GM23338 (cell line): ENCODE measurements around the gene TENM4. TPM values are rescaled to one million over a fixed set of nuclear protein-coding genes. Genes with fewer than 3 reads are reported as not detected.

ENCODE experiments used
- ATAC-seq: fragments of 200-7000 bp; cut with Tn5 transposase; 3 replicates; pipeline ENCODE4 v1.9.1; 2020
- DNase-seq: peaks from one replicate; pipeline ENCODE4 v3.0.0-alpha.2; 2015; ENCODE audit warnings: low spot score
- H2AFZ ChIP-seq: fragments of 200-600 bp; sonication (generic); 2 replicates; pipeline ENCODE4 v1.8.0; 2016; ENCODE audit warnings: antibody characterized with exemption, mild to moderate bottlenecking, moderate library complexity
- H3F3A ChIP-seq: fragments of 200-600 bp; sonication (generic); replicated peaks from 2 replicates; pipeline ENCODE4 v1.8.0; 2017; ENCODE audit warnings: antibody characterized with exemption, mixed run types, low read depth
- H3K27ac ChIP-seq: fragments of 200-600 bp; sonication (generic); 2 replicates; pipeline ENCODE4 v1.6.1; 2016; ENCODE audit warnings: low read depth
- H3K27me3 ChIP-seq: fragments of 200-600 bp; sonication (generic); 2 replicates; pipeline ENCODE4 v1.8.0; 2016; ENCODE audit warnings: mild to moderate bottlenecking, mixed run types, moderate library complexity; ENCODE audit not compliant: insufficient read depth
- H3K36me3 ChIP-seq: fragments of 200-600 bp; sonication (generic); 2 replicates; pipeline ENCODE4 v1.8.0; 2016; ENCODE audit warnings: mild to moderate bottlenecking; ENCODE audit not compliant: insufficient read depth
- H3K4me1 ChIP-seq: fragments of 200-600 bp; sonication (generic); 2 replicates; pipeline ENCODE4 v1.8.0; 2016; ENCODE audit warnings: mild to moderate bottlenecking, moderate library complexity; ENCODE audit not compliant: insufficient read depth
- H3K4me2 ChIP-seq: fragments of 200-600 bp; sonication (generic); 2 replicates; pipeline ENCODE4 v1.7.1; 2017; ENCODE audit warnings: mixed run types
- H3K4me3 ChIP-seq: fragments of 200-600 bp; sonication (generic); 2 replicates; pipeline ENCODE4 v1.6.1; 2016; ENCODE audit warnings: mixed run types
- H3K79me2 ChIP-seq: fragments of 200-600 bp; sonication (generic); replicated peaks from 2 replicates; pipeline ENCODE4 v1.8.0; 2017; ENCODE audit warnings: mild to moderate bottlenecking; ENCODE audit not compliant: insufficient read depth
- H3K9me2 ChIP-seq: fragments of 200-600 bp; sonication (generic); 2 replicates; pipeline ENCODE4 v1.8.0; 2017; ENCODE audit not compliant: insufficient read depth
- H4K20me1 ChIP-seq: fragments of 200-600 bp; sonication (generic); replicated peaks from 2 replicates; pipeline ENCODE4 v1.8.0; 2017; ENCODE audit warnings: mild to moderate bottlenecking; ENCODE audit not compliant: insufficient read depth
- H3K27ac Mint-ChIP-seq: 2 replicates; pipeline ENCODE4 v1.8.0; 2020; ENCODE audit warnings: inconsistent platforms, mild to moderate bottlenecking, moderate library complexity, mixed read lengths
- H3K27me3 Mint-ChIP-seq: 3 replicates; pipeline ENCODE4 v1.8.0; 2022; ENCODE audit warnings: low read depth, mild to moderate bottlenecking, moderate library complexity, mixed read lengths, inconsistent platforms; ENCODE audit not compliant: insufficient read depth, poor library complexity
- H3K36me3 Mint-ChIP-seq: 3 replicates; pipeline ENCODE4 v1.8.0; 2021; ENCODE audit warnings: low read depth, mild to moderate bottlenecking, inconsistent platforms, moderate library complexity, mixed read lengths
- H3K4me1 Mint-ChIP-seq: 3 replicates; pipeline ENCODE4 v1.8.0; 2020; ENCODE audit warnings: mild to moderate bottlenecking, inconsistent platforms, mixed read lengths
- H3K4me3 Mint-ChIP-seq: 3 replicates; pipeline ENCODE4 v1.8.0; 2021; ENCODE audit warnings: moderate library complexity, mild to moderate bottlenecking, inconsistent platforms, mixed read lengths
- H3K9me3 Mint-ChIP-seq: 3 replicates; pipeline ENCODE4 v1.8.0; 2020; ENCODE audit warnings: moderate library complexity, mild to moderate bottlenecking, inconsistent platforms, mixed read lengths
- CREB1 ChIP-seq: fragments of 250-450 bp; sonication (Bioruptor Pico); IDR thresholded peaks from 2 replicates; pipeline ENCODE4 v1.5.0; 2020; ENCODE audit warnings: low read depth, mild to moderate bottlenecking, moderate library complexity
- CTCF ChIP-seq, 2 experiments: fragments of 200-600 bp in 1 of 2; sonication (generic) in 1 of 2; conservative IDR thresholded peaks; 2 replicates each; pipeline versions ENCODE4 v1.5.1 to v1.6.1; 2016 to 2017; ENCODE audit warnings: antibody characterized with exemption in 2 of 2, low read depth in 2 of 2, mild to moderate bottlenecking in 2 of 2, moderate library complexity in 1 of 2
- ETS1 ChIP-seq: IDR thresholded peaks from 2 replicates; pipeline ENCODE4 v1.6.1; 2016; ENCODE audit warnings: antibody characterized with exemption
- EZH2phosphoT487 ChIP-seq: fragments of 200-600 bp; sonication (generic); IDR thresholded peaks from one replicate; pipeline ENCODE4 v1.8.1; 2018; ENCODE audit warnings: antibody characterized with exemption; ENCODE audit not compliant: unreplicated experiment
- JUNB ChIP-seq: IDR thresholded peaks from one replicate; pipeline ENCODE4 v1.6.1; 2016; ENCODE audit warnings: antibody characterized with exemption; ENCODE audit not compliant: unreplicated experiment
- NANOG ChIP-seq: IDR thresholded peaks from 2 replicates; pipeline ENCODE4 v1.6.1; 2016; ENCODE audit warnings: antibody characterized with exemption, borderline replicate concordance
- POLR2AphosphoS5 ChIP-seq: IDR thresholded peaks from 2 replicates; pipeline ENCODE4 v1.6.1; 2016; ENCODE audit warnings: antibody characterized with exemption, low read depth
- STAT1 ChIP-seq: IDR thresholded peaks from one replicate; pipeline ENCODE4 v1.6.1; 2016; ENCODE audit warnings: antibody characterized with exemption; ENCODE audit not compliant: unreplicated experiment
- ZNF331 ChIP-seq: fragments of 250-450 bp; sonication (Bioruptor Pico); IDR thresholded peaks from 2 replicates; pipeline ENCODE4 v1.5.0; 2020; ENCODE audit warnings: low read depth, mild to moderate bottlenecking, moderate library complexity
- polyA plus RNA-seq: library from polyadenylated mRNA; unstranded; fragments of >200 nt; fragmentation: Nextera tagmentation; extraction: Ambion mirVana; gene quantifications from 2 replicates; pipeline ENCODE4 v1.2.1, GENCODE V29; 2016
- total RNA-seq: library from RNA; depleted of rRNA; stranded (reverse); fragments of >200 nt; shearing (Covaris generic); gene quantifications from 2 replicates; pipeline ENCODE4 v1.2.3, GENCODE V29; 2014
- TF ChIP-seq, protein P1 (sequence below): IDR thresholded peaks from one replicate; pipeline ENCODE4 v1.6.1; 2018; ENCODE audit warnings: antibody characterized with exemption; ENCODE audit not compliant: unreplicated experiment

TENM4 gene
- total and polyA plus RNA-seq, 2 experiments from 2014 or later: 7.3 TPM

GRCh38 chr11:79352349-79352703 is 88.5 kb downstream of the TENM4 start (continued):
- TF ChIP-seq, protein P1, sequence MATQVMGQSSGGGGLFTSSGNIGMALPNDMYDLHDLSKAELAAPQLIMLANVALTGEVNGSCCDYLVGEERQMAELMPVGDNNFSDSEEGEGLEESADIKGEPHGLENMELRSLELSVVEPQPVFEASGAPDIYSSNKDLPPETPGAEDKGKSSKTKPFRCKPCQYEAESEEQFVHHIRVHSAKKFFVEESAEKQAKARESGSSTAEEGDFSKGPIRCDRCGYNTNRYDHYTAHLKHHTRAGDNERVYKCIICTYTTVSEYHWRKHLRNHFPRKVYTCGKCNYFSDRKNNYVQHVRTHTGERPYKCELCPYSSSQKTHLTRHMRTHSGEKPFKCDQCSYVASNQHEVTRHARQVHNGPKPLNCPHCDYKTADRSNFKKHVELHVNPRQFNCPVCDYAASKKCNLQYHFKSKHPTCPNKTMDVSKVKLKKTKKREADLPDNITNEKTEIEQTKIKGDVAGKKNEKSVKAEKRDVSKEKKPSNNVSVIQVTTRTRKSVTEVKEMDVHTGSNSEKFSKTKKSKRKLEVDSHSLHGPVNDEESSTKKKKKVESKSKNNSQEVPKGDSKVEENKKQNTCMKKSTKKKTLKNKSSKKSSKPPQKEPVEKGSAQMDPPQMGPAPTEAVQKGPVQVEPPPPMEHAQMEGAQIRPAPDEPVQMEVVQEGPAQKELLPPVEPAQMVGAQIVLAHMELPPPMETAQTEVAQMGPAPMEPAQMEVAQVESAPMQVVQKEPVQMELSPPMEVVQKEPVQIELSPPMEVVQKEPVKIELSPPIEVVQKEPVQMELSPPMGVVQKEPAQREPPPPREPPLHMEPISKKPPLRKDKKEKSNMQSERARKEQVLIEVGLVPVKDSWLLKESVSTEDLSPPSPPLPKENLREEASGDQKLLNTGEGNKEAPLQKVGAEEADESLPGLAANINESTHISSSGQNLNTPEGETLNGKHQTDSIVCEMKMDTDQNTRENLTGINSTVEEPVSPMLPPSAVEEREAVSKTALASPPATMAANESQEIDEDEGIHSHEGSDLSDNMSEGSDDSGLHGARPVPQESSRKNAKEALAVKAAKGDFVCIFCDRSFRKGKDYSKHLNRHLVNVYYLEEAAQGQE: no peak
- no peak for TF ChIP-seq NANOG
- TF ChIP-seq ETS1: no peak
- TF ChIP-seq POLR2AphosphoS5: no peak
- TF ChIP-seq CREB1: no peak
- no peak for TF ChIP-seq EZH2phosphoT487
- TF ChIP-seq CTCF (conservative IDR thresholded peaks at IDR 0.05; ENCODE audit: low read depth in 2 of 2): no peak

DNA sequence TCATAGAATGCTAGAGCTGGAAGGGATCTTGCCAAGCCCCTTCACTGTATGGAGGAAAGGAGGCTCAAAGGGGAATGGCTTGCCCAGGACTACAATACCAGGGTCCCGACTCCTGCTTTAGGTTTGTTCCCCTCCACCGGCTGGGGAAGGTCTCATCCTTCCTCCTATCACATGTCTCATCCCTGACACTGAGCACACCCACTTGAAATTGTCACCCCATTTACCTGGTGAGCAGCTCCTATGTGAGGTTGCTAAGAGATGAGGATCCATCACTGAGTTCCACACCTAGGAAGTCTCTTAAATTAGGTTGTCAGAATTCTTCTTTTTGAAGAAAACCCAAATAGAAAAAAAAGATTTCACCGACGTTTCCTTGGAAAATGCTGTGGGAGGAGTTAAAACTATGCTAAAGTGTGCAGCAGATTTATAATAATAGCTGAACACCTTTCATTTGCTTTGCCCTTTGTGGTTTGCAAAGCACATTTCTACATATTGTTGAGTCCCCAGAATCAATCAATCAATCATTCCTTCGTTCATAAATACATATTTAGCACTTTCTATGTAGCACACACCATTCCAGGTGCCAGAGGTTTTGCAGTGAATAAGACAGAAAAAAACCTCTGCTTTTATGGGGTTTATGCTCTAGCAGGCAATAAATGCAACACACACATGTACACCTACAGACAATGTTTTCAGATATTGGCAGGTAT is 91.7 kb downstream of the TENM4 start:
- Mint-ChIP-seq H3K36me3 (no peaks in the 10 kb centered on the region), H3K4me3 (no peak overlapping the region), H3K27me3 (peaks cover 1% of the 10 kb centered on the region), H3K4me1 (peaks cover 13% of the 10 kb centered on the region), H3K27ac (no peak overlapping the region), H3K9me3 (no peaks in the 10 kb centered on the region)
- Histone ChIP-seq H2AFZ (no peak overlapping the region), H3K4me2 (no peak overlapping the region), H3F3A (no peaks in the 10 kb centered on the region), H3K27me3 (no peaks in the 10 kb centered on the region), H3K4me3 (no peak overlapping the region), H3K36me3 (no peaks in the 10 kb centered on the region), H3K9me2 (no peaks in the 10 kb centered on the region), H4K20me1 (no peaks in the 10 kb centered on the region), H3K79me2 (no peaks in the 10 kb centered on the region), H3K27ac (no peak overlapping the region), H3K4me1 (peaks cover 14% of the 10 kb centered on the region; the same call in 1 of the 2 replicates)
- DNase-seq (no peak), ATAC-seq (no peak)
- TF ChIP-seq CREB1 (no peak), NANOG (no peak), STAT1 (no peak), ZNF331 (CRISPR knock-in tag) (no peak), CTCF (conservative IDR thresholded peaks at IDR 0.05; ENCODE audit: low read depth in 2 of 2) (no peak), JUNB (no peak), EZH2phosphoT487 (no peak)
